A549 (cell line): ENCODE measurements around the gene KIF9. TPM values are rescaled to one million over a fixed set of nuclear protein-coding genes. Genes with fewer than 3 reads are reported as not detected.

Experiments
- ATAC-seq, 2 experiments: fragments of 200-7000 bp in 1 of 2; fragments of >200 bp in 1 of 2; cut with Nextera tagmentation in 1 of 2; cut with Tn5 transposase in 1 of 2; 3 replicates each; pipeline versions ENCODE4 v1.8.0 to v1.9.1; 2018 to 2020; ENCODE audit warnings: mild to moderate bottlenecking in 1 of 2, moderate library complexity in 1 of 2
- CTCF ChIA-PET: fragments of 300-600 bp; sonication (Branson Sonifier 250); formaldehyde crosslinking; extraction: SDS; loops from one replicate; lab custom pipeline; 2021; ENCODE audit warnings: antibody characterized with exemption, inconsistent platforms; lab: Yijun Ruan, JAX
- POLR2A ChIA-PET: fragments of 350-600 bp; formaldehyde crosslinking; extraction: SDS; loops from one replicate; lab custom pipeline; 2021; ENCODE audit warnings: antibody characterized with exemption, inconsistent platforms; lab: Yijun Ruan, JAX
- DNase-seq, 2 experiments: peaks; one replicate each; pipeline versions ENCODE4 v3.0.0 to v3.0.0-alpha.2; 2011 to 2016; ENCODE audit warnings: low read depth in 1 of 2, low spot score in 1 of 2
- FAIRE-seq: peaks from 2 replicates; lab custom pipeline; 2011; peaks lifted over from hg19 to GRCh38; lab: Jason Lieb, UNC
- H3K27ac ChIP-seq, 2 experiments: fragments of >200 bp; sonication (Bioruptor Twin); formaldehyde crosslinking; 3 replicates each; pipeline ENCODE4 v1.5.1; 2016 to 2017
- H3K4me1 ChIP-seq: fragments of >200 bp; sonication (Bioruptor Twin); formaldehyde crosslinking; 3 replicates; pipeline ENCODE4 v1.6.1; 2016
- H3K4me2 ChIP-seq: fragments of >200 bp; sonication (Bioruptor Twin); formaldehyde crosslinking; 3 replicates; pipeline ENCODE4 v1.6.1; 2016
- H3K4me3 ChIP-seq: fragments of >200 bp; sonication (Bioruptor Twin); formaldehyde crosslinking; 3 replicates; pipeline ENCODE4 v1.5.1; 2016
- H3K9me3 ChIP-seq: fragments of >200 bp; sonication (Bioruptor Twin); formaldehyde crosslinking; 3 replicates; pipeline ENCODE4 v1.6.1; 2016
- CBX2 ChIP-seq: fragments of 200-600 bp; sonication (generic); IDR thresholded peaks from 2 replicates; pipeline ENCODE4 v1.6.1; 2016; ENCODE audit warnings: low read depth, mild to moderate bottlenecking, borderline replicate concordance
- CEBPB ChIP-seq, 2 experiments: fragments of >200 bp in 1 of 2; sonication (Bioruptor Twin) in 1 of 2; formaldehyde crosslinking in 1 of 2; IDR thresholded peaks; 2 replicates each; pipeline ENCODE4 v1.6.1; 2012 to 2016
- ESRRA ChIP-seq: fragments of 150-350 bp; IDR thresholded peaks from 2 replicates; pipeline ENCODE4 v1.6.1; 2014; ENCODE audit warnings: mild to moderate bottlenecking, low read length, borderline replicate concordance
- FOSB ChIP-seq: fragments of 250-450 bp; sonication (Bioruptor Pico); IDR thresholded peaks from 2 replicates; pipeline ENCODE4 v1.5.0; 2020; ENCODE audit warnings: mild to moderate bottlenecking, moderate library complexity
- HDAC2 ChIP-seq: fragments of 200-600 bp; sonication (generic); IDR thresholded peaks from 2 replicates; pipeline ENCODE4 v1.6.1; 2016
- JUN ChIP-seq, 2 experiments: fragments of >200 bp; sonication (Bioruptor Twin); formaldehyde crosslinking; IDR thresholded peaks; 2 replicates in 1 of 2; 3 replicates in 1 of 2; pipeline ENCODE4 v1.6.1; 2016 to 2017
- KDM5A ChIP-seq: fragments of 200-600 bp; sonication (generic); IDR thresholded peaks from 2 replicates; pipeline ENCODE4 v1.6.1; 2016; ENCODE audit warnings: antibody characterized with exemption, mild to moderate bottlenecking
- MAFK ChIP-seq: fragments of 450-650 bp; IDR thresholded peaks from 2 replicates; pipeline ENCODE4 v1.6.1; 2014; ENCODE audit not compliant: partially characterized antibody
- MAZ ChIP-seq: fragments of 150-350 bp; IDR thresholded peaks from 2 replicates; pipeline ENCODE4 v1.6.1; 2014; ENCODE audit warnings: antibody characterized with exemption, low read depth, low read length, borderline replicate concordance
- MYC ChIP-seq: IDR thresholded peaks from 2 replicates; pipeline ENCODE4 v1.6.1; 2012; ENCODE audit warnings: mild to moderate bottlenecking, inconsistent platforms, low read length, improper control_type of control experiment, borderline replicate concordance
- NR3C1 ChIP-seq: fragments of >200 bp; sonication (Bioruptor Twin); formaldehyde crosslinking; IDR thresholded peaks from 3 replicates; pipeline ENCODE4 v1.6.1; 2017
- PHF8 ChIP-seq: fragments of 200-600 bp; sonication (generic); IDR thresholded peaks from 2 replicates; pipeline ENCODE4 v1.6.1; 2016; ENCODE audit warnings: low read depth, mild to moderate bottlenecking, antibody characterized with exemption, moderate library complexity, borderline replicate concordance
- POLR2AphosphoS2 ChIP-seq: conservative IDR thresholded peaks from 2 replicates; pipeline ENCODE4 v1.6.1; 2012; ENCODE audit warnings: low read length, improper control_type of control experiment, inconsistent platforms
- RFX5 ChIP-seq: fragments of 450-650 bp; IDR thresholded peaks from 2 replicates; pipeline ENCODE4 v1.7.1; 2014; ENCODE audit warnings: antibody characterized with exemption, mild to moderate bottlenecking, moderate library complexity
- TP53 ChIP-seq: fragments of 250-450 bp; sonication (Bioruptor Pico); IDR thresholded peaks from 2 replicates; pipeline ENCODE4 v1.5.0; 2021; ENCODE audit warnings: mild to moderate bottlenecking, moderate library complexity
- ZC3H11A ChIP-seq: fragments of 450-650 bp; IDR thresholded peaks from 2 replicates; pipeline ENCODE4 v1.6.1; 2014; ENCODE audit warnings: antibody characterized with exemption, mild to moderate bottlenecking
- ZNF302 ChIP-seq: fragments of 250-450 bp; sonication (Bioruptor Pico); IDR thresholded peaks from 2 replicates; pipeline ENCODE4 v1.9.0; 2021; ENCODE audit warnings: inconsistent platforms, mild to moderate bottlenecking, moderate library complexity
- WGBS: methylation state at CpG from one replicate; pipeline ENCODE4 v1.1.6; 2017; ENCODE audit errors: missing lambda C conversion rate; 5-methylcytosine and 5-hydroxymethylcytosine counted together
- polyA plus RNA-seq, 4 experiments: library from polyadenylated mRNA; depleted of rRNA in 3 of 4; stranded (reverse); fragments of >200 nt; fragmentation: RNase III in 1 of 4; extraction: RNeasy Plus Mini Kit Qiagen cat#74134 plus additional on column Dnase treatment in 1 of 4; gene quantifications; 2 replicates in 3 of 4; 3 replicates in 1 of 4; pipeline ENCODE4 v1.2.3, GENCODE V29; 2011 to 2017
- TF ChIP-seq, protein P1 (sequence below): fragments of >200 bp; sonication (Bioruptor Twin); formaldehyde crosslinking; IDR thresholded peaks from 3 replicates; pipeline ENCODE4 v1.6.1; 2016
- TF ChIP-seq, protein P2 (sequence below): IDR thresholded peaks from 2 replicates; pipeline ENCODE4 v1.6.1; 2012
- TF ChIP-seq, protein P3 (sequence below): IDR thresholded peaks from 2 replicates; pipeline ENCODE4 v1.6.1; 2012; ENCODE audit warnings: low read depth, borderline replicate concordance
- TF ChIP-seq, protein P4 (sequence below): fragments of 200-600 bp; sonication (generic); IDR thresholded peaks from 2 replicates; pipeline ENCODE4 v1.6.1; 2016; ENCODE audit warnings: antibody characterized with exemption, mild to moderate bottlenecking, moderate library complexity
- TF ChIP-seq, protein P5 (sequence below): fragments of 150-350 bp; IDR thresholded peaks from 2 replicates; pipeline ENCODE4 v1.6.1; 2014; ENCODE audit warnings: low read depth, mild to moderate bottlenecking, low read length

Gene KIF9
- polyA plus RNA-seq, 2 of the 4 experiments (the other 2 are of a cell fraction) = 12.6 to 15.5 TPM

DNA sequence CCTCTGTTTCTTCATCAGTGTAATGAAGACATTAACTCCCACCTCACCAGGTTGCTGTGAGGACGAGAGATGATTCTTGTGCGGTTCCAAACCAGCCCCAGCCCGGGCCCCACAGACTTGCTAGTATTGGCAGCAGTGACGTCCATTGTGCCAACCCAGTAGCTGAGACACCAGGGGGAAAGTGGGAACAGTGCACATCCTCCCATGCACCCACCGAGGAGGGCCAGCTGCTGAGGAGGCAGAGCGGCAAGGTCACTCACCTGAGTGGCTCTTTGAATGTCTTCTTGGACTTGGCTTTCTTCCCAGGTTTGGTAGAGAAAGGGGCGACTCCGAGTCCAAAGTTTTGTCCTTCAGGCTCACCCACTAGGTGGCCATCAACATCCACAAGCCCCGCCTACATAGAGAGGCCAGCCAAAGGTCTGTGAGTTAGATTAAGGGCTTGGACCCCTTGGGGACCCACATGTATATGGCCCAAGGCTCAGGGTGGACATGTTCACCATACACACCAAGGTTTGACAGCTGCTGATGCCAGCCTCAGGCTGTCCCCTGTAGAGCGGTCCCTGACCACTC is 38.0 kb downstream of the KIF9 start (continued):
- TF ChIP-seq, protein P1, sequence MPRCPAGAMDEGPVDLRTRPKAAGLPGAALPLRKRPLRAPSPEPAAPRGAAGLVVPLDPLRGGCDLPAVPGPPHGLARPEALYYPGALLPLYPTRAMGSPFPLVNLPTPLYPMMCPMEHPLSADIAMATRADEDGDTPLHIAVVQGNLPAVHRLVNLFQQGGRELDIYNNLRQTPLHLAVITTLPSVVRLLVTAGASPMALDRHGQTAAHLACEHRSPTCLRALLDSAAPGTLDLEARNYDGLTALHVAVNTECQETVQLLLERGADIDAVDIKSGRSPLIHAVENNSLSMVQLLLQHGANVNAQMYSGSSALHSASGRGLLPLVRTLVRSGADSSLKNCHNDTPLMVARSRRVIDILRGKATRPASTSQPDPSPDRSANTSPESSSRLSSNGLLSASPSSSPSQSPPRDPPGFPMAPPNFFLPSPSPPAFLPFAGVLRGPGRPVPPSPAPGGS = no peak
- TF ChIP-seq, protein P2, sequence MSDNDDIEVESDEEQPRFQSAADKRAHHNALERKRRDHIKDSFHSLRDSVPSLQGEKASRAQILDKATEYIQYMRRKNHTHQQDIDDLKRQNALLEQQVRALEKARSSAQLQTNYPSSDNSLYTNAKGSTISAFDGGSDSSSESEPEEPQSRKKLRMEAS = no peak

DNA sequence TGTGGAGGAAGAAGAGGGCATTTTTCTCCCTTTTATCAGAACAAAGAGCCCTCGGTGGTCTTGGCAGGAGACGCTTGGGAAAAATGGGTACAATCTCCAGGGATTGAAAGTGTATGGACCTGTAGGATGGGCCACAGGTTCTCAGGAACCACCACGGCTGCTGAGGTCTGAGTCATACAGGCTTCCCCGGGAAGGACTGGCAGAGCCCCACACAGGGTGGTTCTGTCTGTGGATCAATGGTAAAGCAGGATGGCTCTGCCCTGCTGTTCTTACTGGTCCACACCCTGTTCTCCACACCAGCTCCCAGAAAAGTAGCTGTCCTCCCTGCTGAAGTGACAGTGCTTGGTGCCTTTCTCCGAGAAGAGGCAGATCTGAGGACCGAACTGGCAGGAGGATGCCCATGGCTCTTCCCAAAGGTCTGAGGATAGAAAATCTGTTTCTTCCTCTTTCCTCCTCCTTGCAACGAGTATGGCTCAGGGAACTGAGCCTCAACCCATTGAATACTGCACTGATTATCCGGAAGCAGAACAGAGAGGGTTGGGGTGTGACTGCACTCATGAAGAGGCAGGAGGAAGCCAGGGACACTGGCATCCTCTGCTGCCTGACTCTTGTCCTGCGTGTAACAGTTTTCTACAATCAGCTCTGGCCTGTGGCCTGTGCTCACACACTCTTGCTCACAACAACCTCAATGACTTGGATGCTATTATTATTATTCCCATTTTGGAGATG is 39.0 kb downstream of the KIF9 start:
- no peak overlapping the region for H3K4me2 ChIP-seq
- WGBS = 68% methylated on average over 9 of the region's 9 CpGs
- H3K4me1 ChIP-seq = no peaks in the 10 kb centered on the region
- TF ChIP-seq, protein P3, sequence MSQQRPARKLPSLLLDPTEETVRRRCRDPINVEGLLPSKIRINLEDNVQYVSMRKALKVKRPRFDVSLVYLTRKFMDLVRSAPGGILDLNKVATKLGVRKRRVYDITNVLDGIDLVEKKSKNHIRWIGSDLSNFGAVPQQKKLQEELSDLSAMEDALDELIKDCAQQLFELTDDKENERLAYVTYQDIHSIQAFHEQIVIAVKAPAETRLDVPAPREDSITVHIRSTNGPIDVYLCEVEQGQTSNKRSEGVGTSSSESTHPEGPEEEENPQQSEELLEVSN = no peak
- TF ChIP-seq TP53 = no peak
- no peak for TF ChIP-seq MAFK
- TF ChIP-seq ZC3H11A = no peak
- TF ChIP-seq CEBPB (IDR thresholded peaks at IDR 0.05) = no peak
- no peak for TF ChIP-seq RFX5
- TF ChIP-seq, protein P4, sequence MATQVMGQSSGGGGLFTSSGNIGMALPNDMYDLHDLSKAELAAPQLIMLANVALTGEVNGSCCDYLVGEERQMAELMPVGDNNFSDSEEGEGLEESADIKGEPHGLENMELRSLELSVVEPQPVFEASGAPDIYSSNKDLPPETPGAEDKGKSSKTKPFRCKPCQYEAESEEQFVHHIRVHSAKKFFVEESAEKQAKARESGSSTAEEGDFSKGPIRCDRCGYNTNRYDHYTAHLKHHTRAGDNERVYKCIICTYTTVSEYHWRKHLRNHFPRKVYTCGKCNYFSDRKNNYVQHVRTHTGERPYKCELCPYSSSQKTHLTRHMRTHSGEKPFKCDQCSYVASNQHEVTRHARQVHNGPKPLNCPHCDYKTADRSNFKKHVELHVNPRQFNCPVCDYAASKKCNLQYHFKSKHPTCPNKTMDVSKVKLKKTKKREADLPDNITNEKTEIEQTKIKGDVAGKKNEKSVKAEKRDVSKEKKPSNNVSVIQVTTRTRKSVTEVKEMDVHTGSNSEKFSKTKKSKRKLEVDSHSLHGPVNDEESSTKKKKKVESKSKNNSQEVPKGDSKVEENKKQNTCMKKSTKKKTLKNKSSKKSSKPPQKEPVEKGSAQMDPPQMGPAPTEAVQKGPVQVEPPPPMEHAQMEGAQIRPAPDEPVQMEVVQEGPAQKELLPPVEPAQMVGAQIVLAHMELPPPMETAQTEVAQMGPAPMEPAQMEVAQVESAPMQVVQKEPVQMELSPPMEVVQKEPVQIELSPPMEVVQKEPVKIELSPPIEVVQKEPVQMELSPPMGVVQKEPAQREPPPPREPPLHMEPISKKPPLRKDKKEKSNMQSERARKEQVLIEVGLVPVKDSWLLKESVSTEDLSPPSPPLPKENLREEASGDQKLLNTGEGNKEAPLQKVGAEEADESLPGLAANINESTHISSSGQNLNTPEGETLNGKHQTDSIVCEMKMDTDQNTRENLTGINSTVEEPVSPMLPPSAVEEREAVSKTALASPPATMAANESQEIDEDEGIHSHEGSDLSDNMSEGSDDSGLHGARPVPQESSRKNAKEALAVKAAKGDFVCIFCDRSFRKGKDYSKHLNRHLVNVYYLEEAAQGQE = no peak
- TF ChIP-seq CBX2 = no peak
- TF ChIP-seq ZNF302 (CRISPR knock-in tag) = no peak
- no peak for TF ChIP-seq POLR2AphosphoS2
- TF ChIP-seq NR3C1 = no peak
- no peak for TF ChIP-seq MAZ
- no peak for TF ChIP-seq ESRRA
- TF ChIP-seq MYC = no peak
- no peak for TF ChIP-seq KDM5A
- no peak for TF ChIP-seq PHF8
- TF ChIP-seq JUN (IDR thresholded peaks at IDR 0.05) = no peak
- TF ChIP-seq, protein P5, sequence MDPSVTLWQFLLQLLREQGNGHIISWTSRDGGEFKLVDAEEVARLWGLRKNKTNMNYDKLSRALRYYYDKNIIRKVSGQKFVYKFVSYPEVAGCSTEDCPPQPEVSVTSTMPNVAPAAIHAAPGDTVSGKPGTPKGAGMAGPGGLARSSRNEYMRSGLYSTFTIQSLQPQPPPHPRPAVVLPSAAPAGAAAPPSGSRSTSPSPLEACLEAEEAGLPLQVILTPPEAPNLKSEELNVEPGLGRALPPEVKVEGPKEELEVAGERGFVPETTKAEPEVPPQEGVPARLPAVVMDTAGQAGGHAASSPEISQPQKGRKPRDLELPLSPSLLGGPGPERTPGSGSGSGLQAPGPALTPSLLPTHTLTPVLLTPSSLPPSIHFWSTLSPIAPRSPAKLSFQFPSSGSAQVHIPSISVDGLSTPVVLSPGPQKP = no peak
- TF ChIP-seq HDAC2 = no peak
- TF ChIP-seq FOSB (CRISPR knock-in tag) = no peak
- ChIA-PET CTCF (no interaction called here), POLR2A (no interaction called here)
- ATAC-seq (no peak), DNase-seq (no peak), FAIRE-seq (no peak)
- H3K9me3 ChIP-seq = no peaks in the 10 kb centered on the region
- no peak overlapping the region for H3K27ac ChIP-seq
- no peak overlapping the region for H3K4me3 ChIP-seq
